Stimulated activated CD4-positive, alpha-beta T cell treated with anti-CD3 and anti-CD28 coated beads, TNF-alpha, amount 100 ng/mL, for 48 hours (primary cell): ENCODE results near the gene SLC22A12.
"Not testable (repeated sequence)": the region's sequence is repeated elsewhere in the genome, so short reads cannot be mapped to it uniquely, and the experiment has no call there.

ENCODE experiments used
- DNase-seq, 3 donors: peaks; one replicate each; pipeline ENCODE4 v3.0.0-alpha.2; 2020; ENCODE audit warnings: low read depth in 3 of 3

The SLC22A12 gene

GRCh38 chr11:64585150-64585549 lies 5.9 kb upstream of the SLC22A12 start:
- no peak for DNase-seq

GRCh38 chr11:64586366-64586765 lies 4.7 kb upstream of the SLC22A12 start:
- no peak for DNase-seq

- no peak for DNase-seq
These were observed 2.3 kb upstream of the SLC22A12 start for GRCh38 chr11:64588701-64589100.

GRCh38 chr11:64591257-64592233 lies 525 bp downstream of the SLC22A12 start:
- DNase-seq: no peak

GRCh38 chr11:64592234-64592615 lies 1.2 kb downstream of the SLC22A12 start:
- no peak for DNase-seq

GRCh38 chr11:64592656-64593055 lies 1.6 kb downstream of the SLC22A12 start:
- DNase-seq: no peak

GRCh38 chr11:64593156-64594105 lies 2.4 kb downstream of the SLC22A12 start:
- no peak for DNase-seq

GRCh38 chr11:64594159-64594939 lies 3.3 kb downstream of the SLC22A12 start:
- DNase-seq: no peak

- DNase-seq: not testable (repeated sequence)
These were observed 4.9 kb downstream of the SLC22A12 start for GRCh38 chr11:64595922-64596321.

- no peak for DNase-seq
These were observed 6.7 kb downstream of the SLC22A12 start for GRCh38 chr11:64597671-64598101.

- DNase-seq: no peak
These were observed 7.2 kb downstream of the SLC22A12 start for GRCh38 chr11:64598106-64598796.

- DNase-seq: no peak
These were observed 8.0 kb downstream of the SLC22A12 start for GRCh38 chr11:64598797-64599697.

GRCh38 chr11:64599698-64600211 lies 8.7 kb downstream of the SLC22A12 start:
- DNase-seq: no peak

- DNase-seq: no peak
These were observed 9.4 kb downstream of the SLC22A12 start for GRCh38 chr11:64600281-64600992.

GRCh38 chr11:64601605-64602465 lies 10.8 kb downstream of the SLC22A12 start:
- DNase-seq: no peak

- no peak for DNase-seq
These were observed 11.5 kb downstream of the SLC22A12 start for GRCh38 chr11:64602466-64603070.

- DNase-seq: no peak
These were observed 12.5 kb downstream of the SLC22A12 start for GRCh38 chr11:64603411-64604110.
